KMS-11 (cell line): ENCODE data around the gene ASB4.

Experiments used
- H2AFZ ChIP-seq: fragments of 200-600 bp; sonication (generic); 2 replicates; pipeline ENCODE4 v1.6.1; 2016; ENCODE audit warnings: antibody characterized with exemption, mixed run types, low read depth
- H3K27ac ChIP-seq: fragments of 200-600 bp; sonication (generic); 2 replicates; pipeline ENCODE4 v1.6.1; 2016; ENCODE audit warnings: mild to moderate bottlenecking, mixed run types
- H3K27me3 ChIP-seq: fragments of 200-600 bp; sonication (generic); 2 replicates; pipeline ENCODE4 v1.6.1; 2017; ENCODE audit warnings: mild to moderate bottlenecking, low read depth, mixed run types, moderate library complexity; ENCODE audit not compliant: insufficient read depth
- H3K36me3 ChIP-seq: fragments of 200-600 bp; sonication (generic); 2 replicates; pipeline ENCODE4 v1.6.1; 2017; ENCODE audit warnings: mild to moderate bottlenecking, mixed run types; ENCODE audit not compliant: insufficient read depth
- H3K4me1 ChIP-seq: fragments of 200-600 bp; sonication (generic); 2 replicates; pipeline ENCODE4 v1.6.1; 2016; ENCODE audit warnings: mild to moderate bottlenecking, low read depth, mixed run types; ENCODE audit not compliant: poor library complexity, severe bottlenecking
- H3K4me2 ChIP-seq: fragments of 200-600 bp; sonication (generic); 2 replicates; pipeline ENCODE4 v1.7.0; 2016; ENCODE audit warnings: mild to moderate bottlenecking, mixed run types
- H3K4me3 ChIP-seq: fragments of 200-600 bp; sonication (generic); IDR thresholded peaks from 2 replicates; pipeline ENCODE4 v1.6.1; 2017; ENCODE audit warnings: low read depth, low read length, mixed read lengths; ENCODE audit not compliant: insufficient read depth
- H3K79me2 ChIP-seq: fragments of 200-600 bp; sonication (generic); 2 replicates; pipeline ENCODE4 v1.6.1; 2016; ENCODE audit warnings: low read depth, mixed run types; ENCODE audit not compliant: insufficient read depth
- H3K9ac ChIP-seq: fragments of 200-600 bp; sonication (generic); 2 replicates; pipeline ENCODE4 v1.6.1; 2016; ENCODE audit warnings: mild to moderate bottlenecking, mixed run types
- H4K20me1 ChIP-seq: fragments of 200-600 bp; sonication (generic); 2 replicates; pipeline ENCODE4 v1.6.1; 2016; ENCODE audit warnings: mild to moderate bottlenecking, mixed run types; ENCODE audit not compliant: insufficient read depth
- TF ChIP-seq, protein P1 (sequence below): fragments of 200-600 bp; sonication (generic); conservative IDR thresholded peaks from 2 replicates; pipeline ENCODE4 v1.6.1; 2017; ENCODE audit warnings: low read depth, mild to moderate bottlenecking, antibody characterized with exemption, low read length, moderate library complexity, mixed read lengths

ASB4 gene

GRCh38 chr7:95517458-95517857 lies 31.7 kb downstream of the ASB4 start:
- Histone ChIP-seq H2AFZ (no peak overlapping the region), H3K9ac (no peak overlapping the region), H3K4me2 (no peak overlapping the region), H3K79me2 (no peaks in the 10 kb centered on the region), H3K27ac (no peak overlapping the region), H3K4me1 (peaks cover 9% of the 10 kb centered on the region), H4K20me1 (no peaks in the 10 kb centered on the region), H3K36me3 (no peaks in the 10 kb centered on the region), H3K4me3 (no peak overlapping the region), H3K27me3 (no peaks in the 10 kb centered on the region)
- TF ChIP-seq, protein P1, sequence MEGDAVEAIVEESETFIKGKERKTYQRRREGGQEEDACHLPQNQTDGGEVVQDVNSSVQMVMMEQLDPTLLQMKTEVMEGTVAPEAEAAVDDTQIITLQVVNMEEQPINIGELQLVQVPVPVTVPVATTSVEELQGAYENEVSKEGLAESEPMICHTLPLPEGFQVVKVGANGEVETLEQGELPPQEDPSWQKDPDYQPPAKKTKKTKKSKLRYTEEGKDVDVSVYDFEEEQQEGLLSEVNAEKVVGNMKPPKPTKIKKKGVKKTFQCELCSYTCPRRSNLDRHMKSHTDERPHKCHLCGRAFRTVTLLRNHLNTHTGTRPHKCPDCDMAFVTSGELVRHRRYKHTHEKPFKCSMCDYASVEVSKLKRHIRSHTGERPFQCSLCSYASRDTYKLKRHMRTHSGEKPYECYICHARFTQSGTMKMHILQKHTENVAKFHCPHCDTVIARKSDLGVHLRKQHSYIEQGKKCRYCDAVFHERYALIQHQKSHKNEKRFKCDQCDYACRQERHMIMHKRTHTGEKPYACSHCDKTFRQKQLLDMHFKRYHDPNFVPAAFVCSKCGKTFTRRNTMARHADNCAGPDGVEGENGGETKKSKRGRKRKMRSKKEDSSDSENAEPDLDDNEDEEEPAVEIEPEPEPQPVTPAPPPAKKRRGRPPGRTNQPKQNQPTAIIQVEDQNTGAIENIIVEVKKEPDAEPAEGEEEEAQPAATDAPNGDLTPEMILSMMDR: no peak

DNA sequence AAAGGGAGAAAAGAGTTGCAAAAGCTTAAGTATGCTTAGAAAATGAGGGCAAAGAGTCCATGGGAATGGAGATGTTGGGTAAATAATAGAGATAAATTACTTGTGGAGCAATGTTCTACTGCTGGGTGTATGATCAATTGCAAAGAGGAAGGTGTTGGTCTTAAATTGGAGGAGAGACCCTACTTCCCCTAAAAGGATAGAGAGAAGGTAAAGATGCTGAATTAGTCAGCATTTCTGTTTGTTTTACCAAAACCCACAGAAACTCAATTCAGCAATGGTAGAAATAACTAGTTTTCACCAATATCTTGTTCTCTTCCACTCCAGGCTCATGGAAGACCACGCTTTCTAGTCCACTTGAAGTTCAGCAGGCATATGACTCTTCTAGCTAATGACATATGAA lies 32.1 kb downstream of the ASB4 start:
- TF ChIP-seq, protein P1: no peak
- Histone ChIP-seq H2AFZ (no peak overlapping the region), H3K9ac (no peak overlapping the region)

GRCh38 chr7:95520136-95520535 lies 34.4 kb downstream of the ASB4 start:
- TF ChIP-seq, protein P1: no peak
- no peak overlapping the region for H2AFZ ChIP-seq
- no peaks in the 10 kb centered on the region for H3K36me3 ChIP-seq
- H4K20me1 ChIP-seq: no peaks in the 10 kb centered on the region
- no peak overlapping the region for H3K9ac ChIP-seq
- no peaks in the 10 kb centered on the region for H3K79me2 ChIP-seq
- H3K27me3 ChIP-seq: no peaks in the 10 kb centered on the region
- no peak overlapping the region for H3K27ac ChIP-seq
- H3K4me1 ChIP-seq: peaks cover 9% of the 10 kb centered on the region
- no peak overlapping the region for H3K4me2 ChIP-seq
- no peak overlapping the region for H3K4me3 ChIP-seq

More for the DNA sequence above, 32.1 kb downstream of the ASB4 start:
- Histone ChIP-seq H3K4me1 (peaks cover 9% of the 10 kb centered on the region), H3K36me3 (no peaks in the 10 kb centered on the region), H3K4me2 (no peak overlapping the region), H3K79me2 (no peaks in the 10 kb centered on the region), H4K20me1 (no peaks in the 10 kb centered on the region), H3K4me3 (no peak overlapping the region), H3K27ac (no peak overlapping the region), H3K27me3 (no peaks in the 10 kb centered on the region)

- Histone ChIP-seq H2AFZ (no peak overlapping the region), H3K9ac (no peak overlapping the region), H3K36me3 (no peaks in the 10 kb centered on the region), H3K4me2 (no peak overlapping the region), H3K4me1 (no peaks in the 10 kb centered on the region), H3K4me3 (no peak overlapping the region), H3K79me2 (no peaks in the 10 kb centered on the region), H3K27me3 (no peaks in the 10 kb centered on the region), H3K27ac (no peak overlapping the region), H4K20me1 (no peaks in the 10 kb centered on the region)
- TF ChIP-seq, protein P1: no peak
Measured at GRCh38 chr7:95525503-95525902, 39.8 kb downstream of the ASB4 start.
